ENCODE data around the gene SYT8. TPM values are rescaled to one million over a fixed set of nuclear protein-coding genes. Genes with fewer than 3 reads are reported as not detected.

SYT8 gene
- polyA plus RNA-seq, 1 donor from 2014 or later, result not detected

GRCh38 chr11:1821562-1821961, 13.2 kb upstream of the SYT8 start:
- Histone ChIP-seq H3K36me3 (ENCODE audit: insufficient read depth, low read length) (no peaks in the 10 kb centered on the region), H3K4me2 (ENCODE audit: low read length) (no peak overlapping the region), H4K20me1 (ENCODE audit: insufficient read depth) (no peaks in the 10 kb centered on the region), H3K9me2 (ENCODE audit: insufficient read depth, low read length) (no peaks in the 10 kb centered on the region), H3K27me3 (ENCODE audit: insufficient read depth, low read depth, low read length) (no peaks in the 10 kb centered on the region), H3K9ac (ENCODE audit: low read length) (no peak overlapping the region), H3K79me2 (replicated peaks; ENCODE audit: insufficient read depth, low read length) (no peaks in the 10 kb centered on the region), H3K4me3 (ENCODE audit: low read length) (no peak overlapping the region), H3K9me3 (ENCODE audit: low read length) (no peaks in the 10 kb centered on the region), H2AFZ (ENCODE audit: low read depth, low read length) (no peak overlapping the region), H3F3A (ENCODE audit: insufficient read depth, low read length, poor library complexity, severe bottlenecking) (no peaks in the 10 kb centered on the region), H3K27ac (ENCODE audit: low read length) (no peak overlapping the region)
- TF ChIP-seq MXI1 (conservative IDR thresholded peaks at IDR 0.05; ENCODE audit: poor library complexity, severe bottlenecking) (no peak), CTCF (IDR thresholded peaks at IDR 0.05; ENCODE audit: poor library complexity, severe bottlenecking) (no peak), POLR2AphosphoS5 (IDR thresholded peaks at IDR 0.05) (no peak), REST (IDR thresholded peaks at IDR 0.05; ENCODE audit: borderline replicate concordance) (no peak), SMC3 (conservative IDR thresholded peaks at IDR 0.05; ENCODE audit: poor library complexity) (no peak), TAF1 (IDR thresholded peaks at IDR 0.05; ENCODE audit: low read depth) (no peak), RAD21 (conservative IDR thresholded peaks at IDR 0.05) (no peak), EP300 (conservative IDR thresholded peaks at IDR 0.05; ENCODE audit: poor library complexity, severe bottlenecking) (no peak), EZH2 (IDR thresholded peaks at IDR 0.05; ENCODE audit: borderline replicate concordance, insufficient read depth, low read length, poor library complexity, severe bottlenecking) (no peak)

GRCh38 chr11:1822648-1823375, 12.0 kb upstream of the SYT8 start:
- no peak overlapping the region for H3K27ac ChIP-seq (ENCODE audit: low read length)
- TF ChIP-seq CTCF (IDR thresholded peaks at IDR 0.05; ENCODE audit: poor library complexity, severe bottlenecking) (no peak), EP300 (conservative IDR thresholded peaks at IDR 0.05; ENCODE audit: poor library complexity, severe bottlenecking) (no peak), MXI1 (conservative IDR thresholded peaks at IDR 0.05; ENCODE audit: poor library complexity, severe bottlenecking) (no peak), RAD21 (conservative IDR thresholded peaks at IDR 0.05) (no peak), REST (IDR thresholded peaks at IDR 0.05; ENCODE audit: borderline replicate concordance) (no peak), EZH2 (IDR thresholded peaks at IDR 0.05; ENCODE audit: borderline replicate concordance, insufficient read depth, low read length, poor library complexity, severe bottlenecking) (no peak), SMC3 (conservative IDR thresholded peaks at IDR 0.05; ENCODE audit: poor library complexity) (no peak), POLR2AphosphoS5 (IDR thresholded peaks at IDR 0.05) (no peak), TAF1 (IDR thresholded peaks at IDR 0.05; ENCODE audit: low read depth) (no peak)
- no peak overlapping the region for H3K4me2 ChIP-seq (ENCODE audit: low read length)
- H3K36me3 ChIP-seq (ENCODE audit: insufficient read depth, low read length), result no peaks in the 10 kb centered on the region
- no peaks in the 10 kb centered on the region for H3F3A ChIP-seq (ENCODE audit: insufficient read depth, low read length, poor library complexity, severe bottlenecking)
- H3K9ac ChIP-seq (ENCODE audit: low read length), result no peak overlapping the region
- no peaks in the 10 kb centered on the region for H3K79me2 ChIP-seq (replicated peaks; ENCODE audit: insufficient read depth, low read length)
- no peak overlapping the region for H3K4me3 ChIP-seq (ENCODE audit: low read length)
- H2AFZ ChIP-seq (ENCODE audit: low read depth, low read length), result no peak overlapping the region
- no peaks in the 10 kb centered on the region for H3K9me2 ChIP-seq (ENCODE audit: insufficient read depth, low read length)
- H4K20me1 ChIP-seq (ENCODE audit: insufficient read depth), result no peaks in the 10 kb centered on the region
- no peaks in the 10 kb centered on the region for H3K9me3 ChIP-seq (ENCODE audit: low read length)
- no peaks in the 10 kb centered on the region for H3K27me3 ChIP-seq (ENCODE audit: insufficient read depth, low read depth, low read length)

Data from neural cell (in vitro differentiated cells).